Astrocyte (in vitro differentiated cells and primary cell): ENCODE data around the gene ASAP2. TPM values are rescaled to one million over a fixed set of nuclear protein-coding genes. Genes with fewer than 3 reads are reported as not detected.

Experiments
- DNase-seq: peaks from one replicate; pipeline ENCODE4 v3.0.0-alpha.2; 2010; ENCODE audit warnings: low read depth
- FAIRE-seq: peaks from 2 replicates; lab custom pipeline; 2011; peaks lifted over from hg19 to GRCh38; lab: Jason Lieb, UNC
- H2AFZ ChIP-seq: 2 replicates; pipeline ENCODE4 v1.6.0; 2012; ENCODE audit warnings: low read depth, low read length, inconsistent platforms
- H3K27ac ChIP-seq: 2 replicates; pipeline ENCODE4 v1.5.1; 2011; ENCODE audit warnings: low read depth, low read length, inconsistent platforms
- H3K27me3 ChIP-seq: 2 replicates; pipeline ENCODE4 v1.6.0; 2011; ENCODE audit warnings: low read length, inconsistent platforms; ENCODE audit not compliant: insufficient read depth
- H3K36me3 ChIP-seq: 2 replicates; pipeline ENCODE4 v1.5.1; 2011; ENCODE audit warnings: low read length, inconsistent platforms; ENCODE audit not compliant: insufficient read depth
- H3K4me1 ChIP-seq: 2 replicates; pipeline ENCODE4 v1.5.1; 2011; ENCODE audit warnings: low read length, inconsistent platforms; ENCODE audit not compliant: insufficient read depth
- H3K4me2 ChIP-seq: 2 replicates; pipeline ENCODE4 v1.6.0; 2012; ENCODE audit warnings: low read length, inconsistent platforms
- H3K4me3 ChIP-seq: 2 replicates; pipeline ENCODE4 v1.5.1; 2011; ENCODE audit warnings: low read depth, mild to moderate bottlenecking, low read length, inconsistent platforms; ENCODE audit not compliant: insufficient read depth
- H3K79me2 ChIP-seq: 2 replicates; pipeline ENCODE4 v1.6.0; 2012; ENCODE audit warnings: mild to moderate bottlenecking, low read length, inconsistent platforms; ENCODE audit not compliant: insufficient read depth
- H3K9ac ChIP-seq: 2 replicates; pipeline ENCODE4 v1.6.0; 2012; ENCODE audit warnings: mild to moderate bottlenecking, low read length, inconsistent platforms
- H3K9me3 ChIP-seq: 2 replicates; pipeline ENCODE4 v1.5.1; 2012; ENCODE audit warnings: low read depth, mild to moderate bottlenecking, low read length, inconsistent platforms; ENCODE audit not compliant: insufficient read depth
- H4K20me1 ChIP-seq: 2 replicates; pipeline ENCODE4 v1.6.0; 2012; ENCODE audit warnings: low read length, inconsistent platforms; ENCODE audit not compliant: insufficient read depth
- H3K27ac Mint-ChIP-seq: one replicate; pipeline ENCODE4 v1.8.0; 2021; ENCODE audit warnings: mild to moderate bottlenecking, mixed read lengths; ENCODE audit not compliant: unreplicated experiment
- H3K27me3 Mint-ChIP-seq: one replicate; pipeline ENCODE4 v1.8.0; 2021; ENCODE audit warnings: low read depth, mixed read lengths; ENCODE audit not compliant: unreplicated experiment
- H3K36me3 Mint-ChIP-seq: one replicate; pipeline ENCODE4 v1.8.0; 2021; ENCODE audit warnings: low read depth, mixed read lengths; ENCODE audit not compliant: unreplicated experiment
- H3K4me1 Mint-ChIP-seq: one replicate; pipeline ENCODE4 v1.8.0; 2021; ENCODE audit warnings: low read depth, mixed read lengths; ENCODE audit not compliant: unreplicated experiment
- H3K4me3 Mint-ChIP-seq: one replicate; pipeline ENCODE4 v1.8.0; 2021; ENCODE audit warnings: mild to moderate bottlenecking, moderate library complexity, mixed read lengths; ENCODE audit not compliant: unreplicated experiment
- H3K9me3 Mint-ChIP-seq: one replicate; pipeline ENCODE4 v1.8.0; 2021; ENCODE audit warnings: mild to moderate bottlenecking, mixed read lengths; ENCODE audit not compliant: unreplicated experiment
- EZH2 ChIP-seq: IDR thresholded peaks from 2 replicates; pipeline ENCODE4 v1.6.1; 2012; ENCODE audit warnings: mild to moderate bottlenecking, low read length, inconsistent platforms; ENCODE audit not compliant: insufficient read depth
- total RNA-seq: library from RNA; stranded (reverse); gene quantifications from 2 replicates; pipeline ENCODE4 v1.2.1, GENCODE V29; 2021
- TF ChIP-seq, protein P1 (sequence below): IDR thresholded peaks from 2 replicates; pipeline ENCODE4 v1.5.1; 2011; ENCODE audit warnings: low read depth, mild to moderate bottlenecking, inconsistent platforms, low read length, moderate library complexity; ENCODE audit not compliant: insufficient read depth

The ASAP2 gene
- total RNA-seq, 1 donor from 2014 or later: 62.6 TPM

DNA sequence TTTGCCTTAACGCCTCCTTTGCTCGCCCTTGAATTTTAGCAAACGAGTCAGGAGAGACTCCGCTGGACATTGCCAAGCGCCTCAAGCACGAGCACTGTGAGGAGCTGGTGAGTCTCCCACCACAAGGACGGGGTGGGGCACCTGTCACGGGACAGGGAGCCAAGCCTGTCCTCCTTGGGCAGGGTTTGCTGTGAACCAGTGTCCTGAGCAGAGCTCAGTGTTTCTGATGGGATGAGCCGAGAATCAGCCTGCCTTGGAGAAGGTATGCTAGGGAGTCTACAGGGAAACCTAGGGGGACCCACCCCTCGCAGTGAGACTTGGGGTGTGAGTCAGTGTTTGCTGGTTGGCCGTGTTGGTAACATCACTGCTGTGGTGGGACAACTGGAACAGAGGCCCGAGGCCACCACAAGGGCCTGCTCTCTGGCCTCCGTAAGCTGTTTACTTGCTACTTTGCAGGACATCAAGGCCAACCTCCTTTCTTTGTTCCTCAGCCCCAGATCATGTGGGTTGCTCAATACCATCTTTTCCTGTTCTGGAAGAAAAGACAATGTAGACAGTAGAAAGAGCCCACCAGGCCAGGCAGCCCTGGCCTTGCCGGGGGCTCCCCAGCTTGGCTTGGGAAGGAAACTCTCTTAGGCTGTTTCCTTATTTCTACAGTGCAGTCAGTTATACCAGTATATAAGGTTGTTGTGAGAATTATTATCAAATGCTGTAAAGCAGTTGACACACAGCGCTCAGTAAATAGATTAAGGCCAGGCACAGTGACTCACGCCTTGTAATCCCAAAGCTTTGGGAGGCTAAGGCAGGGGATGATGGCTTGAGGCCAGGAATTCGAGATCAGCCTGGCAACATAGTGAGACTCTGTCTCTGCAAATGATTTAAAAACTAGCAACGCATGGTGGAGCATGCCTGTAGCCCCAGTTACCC is 174.4 kb downstream of the ASAP2 start:
- DNase-seq (peak; percentile 88), FAIRE-seq (peak; percentile 58)
- Mint-ChIP-seq H3K4me1 (peaks cover 53% of the 10 kb centered on the region), H3K4me3 (no peak overlapping the region), H3K36me3 (peaks cover 40% of the 10 kb centered on the region), H3K27me3 (no peaks in the 10 kb centered on the region), H3K27ac (peak overlapping the region; percentile 79), H3K9me3 (no peaks in the 10 kb centered on the region)
- Histone ChIP-seq H3K4me1 (peaks cover 48% of the 10 kb centered on the region), H3K4me2 (peak overlapping the region; percentile 63), H3K9me3 (no peaks in the 10 kb centered on the region), H3K27me3 (no peaks in the 10 kb centered on the region), H3K4me3 (peak overlapping the region; percentile 9), H3K9ac (peak overlapping the region; percentile 75), H3K27ac (peak overlapping the region; percentile 96), H2AFZ (no peak overlapping the region), H3K36me3 (peaks cover 14% of the 10 kb centered on the region), H4K20me1 (peaks cover 2% of the 10 kb centered on the region), H3K79me2 (no peaks in the 10 kb centered on the region)
- TF ChIP-seq EZH2: no peak
- TF ChIP-seq, protein P1, sequence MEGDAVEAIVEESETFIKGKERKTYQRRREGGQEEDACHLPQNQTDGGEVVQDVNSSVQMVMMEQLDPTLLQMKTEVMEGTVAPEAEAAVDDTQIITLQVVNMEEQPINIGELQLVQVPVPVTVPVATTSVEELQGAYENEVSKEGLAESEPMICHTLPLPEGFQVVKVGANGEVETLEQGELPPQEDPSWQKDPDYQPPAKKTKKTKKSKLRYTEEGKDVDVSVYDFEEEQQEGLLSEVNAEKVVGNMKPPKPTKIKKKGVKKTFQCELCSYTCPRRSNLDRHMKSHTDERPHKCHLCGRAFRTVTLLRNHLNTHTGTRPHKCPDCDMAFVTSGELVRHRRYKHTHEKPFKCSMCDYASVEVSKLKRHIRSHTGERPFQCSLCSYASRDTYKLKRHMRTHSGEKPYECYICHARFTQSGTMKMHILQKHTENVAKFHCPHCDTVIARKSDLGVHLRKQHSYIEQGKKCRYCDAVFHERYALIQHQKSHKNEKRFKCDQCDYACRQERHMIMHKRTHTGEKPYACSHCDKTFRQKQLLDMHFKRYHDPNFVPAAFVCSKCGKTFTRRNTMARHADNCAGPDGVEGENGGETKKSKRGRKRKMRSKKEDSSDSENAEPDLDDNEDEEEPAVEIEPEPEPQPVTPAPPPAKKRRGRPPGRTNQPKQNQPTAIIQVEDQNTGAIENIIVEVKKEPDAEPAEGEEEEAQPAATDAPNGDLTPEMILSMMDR: no peak

DNA sequence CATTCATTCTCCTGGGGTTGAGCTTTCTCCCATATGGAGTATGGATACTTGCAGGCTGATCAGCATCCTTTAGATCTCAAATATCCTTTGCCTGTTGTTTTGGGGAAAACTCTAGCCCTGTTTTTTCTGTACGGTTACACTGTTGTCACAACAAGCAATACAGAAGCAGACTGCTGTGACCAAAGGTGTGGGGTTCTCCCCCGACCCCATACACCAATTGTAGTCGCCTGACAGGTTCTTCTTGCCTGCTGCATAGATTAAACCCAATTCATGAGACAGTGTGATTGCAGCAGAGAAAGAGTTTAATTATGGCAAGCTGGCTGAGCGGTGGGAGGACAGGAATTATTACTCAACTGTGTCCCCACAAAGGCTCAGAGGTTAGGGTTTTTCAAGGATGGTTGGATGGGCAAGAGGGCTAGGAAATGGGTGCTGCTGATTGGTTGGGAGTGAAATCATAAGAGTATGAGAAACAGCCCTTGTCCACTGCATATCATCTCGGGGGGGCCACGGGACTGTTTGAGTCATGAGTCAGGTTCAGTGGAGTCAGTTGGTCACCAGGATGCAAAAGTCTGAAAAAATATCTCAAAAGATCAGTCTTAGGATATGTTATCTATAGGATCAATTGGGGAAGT is 176.1 kb downstream of the ASAP2 start:
- Histone ChIP-seq H3K36me3 (peaks cover 13% of the 10 kb centered on the region), H3K79me2 (no peaks in the 10 kb centered on the region), H3K9ac (no peak overlapping the region), H3K27me3 (no peaks in the 10 kb centered on the region), H3K4me2 (no peak overlapping the region), H3K27ac (peak overlapping the region; percentile 12), H3K4me3 (no peak overlapping the region), H3K9me3 (no peaks in the 10 kb centered on the region), H2AFZ (no peak overlapping the region), H4K20me1 (peaks cover 6% of the 10 kb centered on the region), H3K4me1 (peaks cover 47% of the 10 kb centered on the region)
- DNase-seq (peak; percentile 49), FAIRE-seq (no peak)
- peak overlapping the region; percentile 78 for H3K4me3 Mint-ChIP-seq
- peaks cover 58% of the 10 kb centered on the region for H3K4me1 Mint-ChIP-seq
- peak overlapping the region; percentile 88 for H3K27ac Mint-ChIP-seq
- H3K9me3 Mint-ChIP-seq: no peaks in the 10 kb centered on the region
- no peak for TF ChIP-seq EZH2
- TF ChIP-seq, protein P1: no peak
- H3K27me3 Mint-ChIP-seq: no peaks in the 10 kb centered on the region
- peaks cover 40% of the 10 kb centered on the region for H3K36me3 Mint-ChIP-seq
